B cell (primary cell): ENCODE measurements around the gene TNP2. TPM values are rescaled to one million over a fixed set of nuclear protein-coding genes. Genes with fewer than 3 reads are reported as not detected.
A peak's percentile ranks its signal among the peaks of the same experiment; 100 is the strongest.

Experiments
- ATAC-seq: fragments of 200-7000 bp; cut with Tn5 transposase; one replicate; pipeline ENCODE4 v1.10.0; 2021; ENCODE audit warnings: low read depth, mild to moderate bottlenecking, moderate number of reproducible peaks, moderate library complexity
- CTCF ChIA-PET: fragments of 350-600 bp; sonication (Branson Sonifier 250); formaldehyde crosslinking; loops from one replicate; lab custom pipeline; 2021; ENCODE audit warnings: antibody characterized with exemption, inconsistent platforms; lab: Charles Lee
- POLR2A ChIA-PET: fragments of 350-600 bp; sonication (Branson Sonifier 250); formaldehyde crosslinking; loops from one replicate; lab custom pipeline; 2021; ENCODE audit warnings: antibody characterized with exemption; lab: Charles Lee
- DNase-seq: peaks from one replicate; pipeline ENCODE4 v3.0.0; 2013
- H2AFZ ChIP-seq: 2 replicates; pipeline ENCODE4 v1.6.1; 2012; ENCODE audit warnings: mild to moderate bottlenecking, low read depth, low read length; ENCODE audit not compliant: insufficient read depth, poor library complexity, severe bottlenecking
- H3K27ac ChIP-seq, 2 donors: 1 replicate in 1 of 2; 2 replicates in 1 of 2; pipeline ENCODE4 v1.5.1; 2012 to 2013; ENCODE audit warnings: low read length in 2 of 2, mild to moderate bottlenecking in 2 of 2, moderate library complexity in 1 of 2
- H3K27me3 ChIP-seq, 4 experiments: fragments of 200-600 bp in 1 of 4; sonication (generic) in 1 of 4; replicated peaks in 1 of 4; 1 replicate in 2 of 4; 2 replicates in 2 of 4; pipeline versions ENCODE4 v1.6.1 to v1.7.0; 2013 to 2016; ENCODE audit warnings: low read length in 3 of 4, mild to moderate bottlenecking in 2 of 4, mixed read lengths in 1 of 4, moderate library complexity in 1 of 4; ENCODE audit not compliant: insufficient read depth in 4 of 4, control insufficient read depth in 3 of 4; ENCODE audit errors: control extremely low read depth in 1 of 4
- H3K36me3 ChIP-seq, 2 experiments: replicated peaks in 1 of 2; 1 replicate in 1 of 2; 2 replicates in 1 of 2; pipeline versions ENCODE4 v1.6.1 to v1.7.1; 2013; ENCODE audit warnings: low read length in 1 of 2; ENCODE audit not compliant: insufficient read depth in 2 of 2, control insufficient read depth in 1 of 2; ENCODE audit errors: control extremely low read depth in 1 of 2, extremely low read depth in 1 of 2
- H3K4me1 ChIP-seq, 2 donors: fragments of 200-600 bp in 1 of 2; sonication (generic) in 1 of 2; 1 replicate in 1 of 2; 2 replicates in 1 of 2; pipeline versions ENCODE4 v1.5.1 to v1.6.1; 2013 to 2017; ENCODE audit warnings: low read length in 2 of 2; ENCODE audit not compliant: control insufficient read depth in 2 of 2, insufficient read depth in 2 of 2
- H3K4me2 ChIP-seq: replicated peaks from 2 replicates; pipeline ENCODE3; 2012; ENCODE audit warnings: mild to moderate bottlenecking, low read depth, low read length; ENCODE audit not compliant: poor library complexity, severe bottlenecking
- H3K4me3 ChIP-seq, 5 experiments: fragments of 200-600 bp in 1 of 5; sonication (generic) in 1 of 5; 1 replicate in 3 of 5; 2 replicates in 2 of 5; pipeline versions ENCODE4 v1.5.1 to v1.7.0; 2011 to 2016; ENCODE audit warnings: low read length in 4 of 5, mild to moderate bottlenecking in 4 of 5, low read depth in 2 of 5, control low read depth in 1 of 5, moderate library complexity in 1 of 5; ENCODE audit not compliant: insufficient read depth in 1 of 5; ENCODE audit errors: control extremely low read depth in 1 of 5, extremely low read depth in 1 of 5
- H3K79me2 ChIP-seq: fragments of 200-600 bp; sonication (generic); one replicate; pipeline ENCODE4 v1.6.0; 2016; ENCODE audit warnings: low read length; ENCODE audit not compliant: control insufficient read depth, insufficient read depth
- H3K9ac ChIP-seq: fragments of 200-600 bp; sonication (generic); 2 replicates; pipeline ENCODE4 v1.6.1; 2017; ENCODE audit warnings: mild to moderate bottlenecking, low read length, moderate library complexity
- H3K9me3 ChIP-seq, 3 donors: one replicate each; pipeline versions ENCODE4 v1.6.1 to v1.7.1; 2013; ENCODE audit warnings: low read length in 2 of 3; ENCODE audit not compliant: control insufficient read depth in 2 of 3, insufficient read depth in 1 of 3; ENCODE audit errors: control extremely low read depth in 1 of 3
- H4K20me1 ChIP-seq: 2 replicates; pipeline ENCODE4 v1.6.0; 2012; ENCODE audit warnings: mild to moderate bottlenecking, low read length; ENCODE audit not compliant: insufficient read depth, control insufficient read depth, poor library complexity, severe bottlenecking
- H3K27ac Mint-ChIP-seq: one replicate; pipeline ENCODE4 v1.8.0; 2021; ENCODE audit warnings: mixed read lengths
- H3K27me3 Mint-ChIP-seq: one replicate; pipeline ENCODE4 v1.8.0; 2021; ENCODE audit warnings: mixed read lengths
- H3K4me1 Mint-ChIP-seq: one replicate; pipeline ENCODE4 v1.8.0; 2021; ENCODE audit warnings: mixed read lengths
- H3K4me3 Mint-ChIP-seq: one replicate; pipeline ENCODE4 v1.8.0; 2021; ENCODE audit warnings: mixed read lengths
- H3K9me3 Mint-ChIP-seq: one replicate; pipeline ENCODE4 v1.8.0; 2022; ENCODE audit warnings: mixed read lengths; ENCODE audit not compliant: insufficient read depth
- EZH2 ChIP-seq: IDR thresholded peaks from 2 replicates; pipeline ENCODE4 v1.6.1; 2012; ENCODE audit warnings: borderline replicate concordance, low read depth, mild to moderate bottlenecking, moderate library complexity, low read length; ENCODE audit not compliant: insufficient read depth, poor library complexity, severe bottlenecking
- WGBS: methylation state at CpG from one replicate; pipeline ENCODE4 v1.1.5; 2013; ENCODE audit warnings: missing lambda C conversion rate; ENCODE audit not compliant: insufficient coverage; 5-methylcytosine and 5-hydroxymethylcytosine counted together
- intact Hi-C: fragments of 100-400 bp; cut with micrococcal nuclease; formaldehyde crosslinking; loops from one replicate; pipeline ENCODE4 v1.10.0; 2022
- polyA plus RNA-seq: library from polyadenylated mRNA; depleted of rRNA; stranded (reverse); fragments of >200 nt; gene quantifications from 2 replicates; pipeline ENCODE4 v1.2.3, GENCODE V29; 2012
- total RNA-seq, 2 donors: library from RNA; stranded (reverse); fragments of 120-200 nt in 1 of 2; gene quantifications; 1 replicate in 1 of 2; 2 replicates in 1 of 2; pipeline versions ENCODE4 v1.2.3 to v1.2.4, GENCODE V29; 2013 to 2022
- TF ChIP-seq, protein P1 (sequence below): fragments of 200-600 bp; IDR thresholded peaks from one replicate; pipeline ENCODE4 v1.8.0; 2022; ENCODE audit warnings: antibody characterized with exemption, mild to moderate bottlenecking

TNP2 gene
- total and polyA plus RNA-seq, 2 donors (not counting 1 experiment from before 2014, with no cell fraction given), result not detected

DNA sequence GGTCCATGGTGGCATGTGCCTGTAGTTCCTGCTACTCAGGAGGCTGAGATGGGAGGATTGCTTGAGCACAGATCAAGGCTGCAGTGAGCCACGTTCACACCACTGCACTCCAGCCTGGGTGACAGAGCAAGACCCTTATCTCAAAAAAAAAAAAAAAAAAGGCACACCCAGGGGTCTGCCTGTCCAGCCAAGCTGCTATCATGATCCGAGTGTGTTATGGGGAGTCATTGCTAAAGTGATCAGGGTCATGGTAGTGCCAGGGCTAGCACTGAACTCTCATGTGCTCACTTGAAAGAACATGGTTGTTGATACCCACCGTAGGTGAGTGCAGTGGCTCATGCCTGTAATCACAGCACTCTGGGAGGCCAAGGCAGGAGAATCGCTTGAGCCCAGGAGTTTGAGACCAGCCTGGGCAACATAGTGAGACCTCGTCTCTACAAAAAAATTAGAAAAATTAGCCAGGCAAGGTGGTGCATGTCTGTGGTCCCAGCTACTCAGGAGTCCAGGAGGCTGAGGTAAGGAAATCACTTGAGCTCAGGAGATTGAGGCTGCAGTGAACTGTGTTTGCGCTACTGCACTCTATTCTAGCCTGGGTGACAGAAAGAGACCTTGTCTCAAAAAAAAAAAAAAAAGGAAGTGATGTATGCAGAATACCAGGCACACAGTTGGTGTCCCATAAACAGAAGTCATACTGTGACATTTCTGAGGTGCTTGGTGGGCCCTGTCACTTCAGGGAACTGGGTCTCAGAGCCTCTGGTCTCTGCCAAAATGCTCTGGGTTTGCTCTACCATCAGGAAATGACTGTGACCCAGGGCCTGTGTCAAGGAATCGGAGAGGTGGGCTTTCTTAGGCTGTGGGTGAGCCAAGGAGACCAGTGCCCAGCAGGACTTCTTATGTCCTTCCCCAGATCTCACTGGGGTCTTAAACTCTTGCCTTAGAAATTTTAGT lies 9.8 kb upstream of the TNP2 start:
- H3K27me3 ChIP-seq, result no peaks in the 10 kb centered on the region
- Mint-ChIP-seq H3K9me3 (no peaks in the 10 kb centered on the region), H3K4me3 (peak overlapping the region; percentile 10), H3K4me1 (peaks cover 16% of the 10 kb centered on the region), H3K27ac (peak overlapping the region; percentile 76), H3K27me3 (no peaks in the 10 kb centered on the region)
- peak overlapping the region; percentile 34 for H3K4me2 ChIP-seq
- H4K20me1 ChIP-seq, result no peaks in the 10 kb centered on the region
- WGBS, result 72% methylated on average over 6 of the region's 7 CpGs
- H3K27ac ChIP-seq, result peak overlapping the region in 1 of 2 donors; percentile 40
- ATAC-seq (peak; percentile 87), DNase-seq (peak; percentile 50)
- CTCF ChIA-PET, result interaction anchor here (0.6 to 1.4 kb wide), 6 partner anchors 13 to 32 kb away, joined by 3 read pairs; partner anchors contain the start of gene SOCS1
- H2AFZ ChIP-seq, result no peak overlapping the region
- H3K4me3 ChIP-seq, result no peak overlapping the region
- TF ChIP-seq, protein P1, sequence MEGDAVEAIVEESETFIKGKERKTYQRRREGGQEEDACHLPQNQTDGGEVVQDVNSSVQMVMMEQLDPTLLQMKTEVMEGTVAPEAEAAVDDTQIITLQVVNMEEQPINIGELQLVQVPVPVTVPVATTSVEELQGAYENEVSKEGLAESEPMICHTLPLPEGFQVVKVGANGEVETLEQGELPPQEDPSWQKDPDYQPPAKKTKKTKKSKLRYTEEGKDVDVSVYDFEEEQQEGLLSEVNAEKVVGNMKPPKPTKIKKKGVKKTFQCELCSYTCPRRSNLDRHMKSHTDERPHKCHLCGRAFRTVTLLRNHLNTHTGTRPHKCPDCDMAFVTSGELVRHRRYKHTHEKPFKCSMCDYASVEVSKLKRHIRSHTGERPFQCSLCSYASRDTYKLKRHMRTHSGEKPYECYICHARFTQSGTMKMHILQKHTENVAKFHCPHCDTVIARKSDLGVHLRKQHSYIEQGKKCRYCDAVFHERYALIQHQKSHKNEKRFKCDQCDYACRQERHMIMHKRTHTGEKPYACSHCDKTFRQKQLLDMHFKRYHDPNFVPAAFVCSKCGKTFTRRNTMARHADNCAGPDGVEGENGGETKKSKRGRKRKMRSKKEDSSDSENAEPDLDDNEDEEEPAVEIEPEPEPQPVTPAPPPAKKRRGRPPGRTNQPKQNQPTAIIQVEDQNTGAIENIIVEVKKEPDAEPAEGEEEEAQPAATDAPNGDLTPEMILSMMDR, result no peak
- no peak for TF ChIP-seq EZH2
- peaks cover 0 to 3% (median 0%) of the 10 kb centered on the region in 3 donors for H3K9me3 ChIP-seq
- no peaks in the 10 kb centered on the region for H3K79me2 ChIP-seq
- H3K9ac ChIP-seq, result no peak overlapping the region
- intact Hi-C loops, result loop anchor here (2.0 kb wide), 1 partner anchor 18 kb away; no protein-coding TSS in a partner anchor
- POLR2A ChIA-PET, result interaction anchor here (0.7 to 1.0 kb wide), 3 partner anchors 19 to 53 kb away, joined by 3 to 4 read pairs (median 3); no protein-coding TSS in a partner anchor
- H3K4me1 ChIP-seq, result peaks cover 13 to 15% of the 10 kb centered on the region in 2 donors
- no peaks in the 10 kb centered on the region for H3K36me3 ChIP-seq
